GM19193 (cell line): ENCODE data around the gene KMT2B.

Experiments used
- POLR2A ChIP-seq: IDR thresholded peaks from 4 replicates; pipeline ENCODE4 v1.6.1; 2011; ENCODE audit not compliant: insufficient read depth, insufficient read length; ENCODE audit errors: extremely low read depth

The KMT2B gene

DNA sequence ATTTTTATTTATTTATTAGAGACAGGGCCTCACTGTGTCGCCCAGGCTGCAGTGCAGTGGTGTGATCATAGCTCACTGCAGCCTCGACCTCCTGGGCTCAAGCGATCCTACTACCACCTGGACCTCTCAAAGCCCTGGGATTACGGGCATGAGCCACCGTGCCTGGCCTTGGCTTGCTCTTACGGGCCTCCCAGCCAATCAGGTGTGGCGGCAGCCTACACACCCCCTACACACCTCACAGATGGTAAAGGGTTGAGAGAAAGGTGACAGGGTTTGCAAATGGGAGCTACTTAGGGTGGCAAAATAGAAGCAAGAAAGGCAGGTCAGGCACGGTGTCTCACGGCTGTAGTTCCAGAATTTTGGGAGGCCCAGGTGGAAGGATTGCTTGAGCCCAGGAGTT lies 14.5 kb upstream of the KMT2B start:
- no peak for TF ChIP-seq POLR2A

- TF ChIP-seq POLR2A = no peak
These were observed 13.6 kb upstream of the KMT2B start, which contains the start of gene ZBTB32 for GRCh38 chr19:35704218-35704617. Gene ZBTB32 (plus strand): TSS chr19:35704558. CDS start chr19:35714627, 10,069 bp downstream.

DNA sequence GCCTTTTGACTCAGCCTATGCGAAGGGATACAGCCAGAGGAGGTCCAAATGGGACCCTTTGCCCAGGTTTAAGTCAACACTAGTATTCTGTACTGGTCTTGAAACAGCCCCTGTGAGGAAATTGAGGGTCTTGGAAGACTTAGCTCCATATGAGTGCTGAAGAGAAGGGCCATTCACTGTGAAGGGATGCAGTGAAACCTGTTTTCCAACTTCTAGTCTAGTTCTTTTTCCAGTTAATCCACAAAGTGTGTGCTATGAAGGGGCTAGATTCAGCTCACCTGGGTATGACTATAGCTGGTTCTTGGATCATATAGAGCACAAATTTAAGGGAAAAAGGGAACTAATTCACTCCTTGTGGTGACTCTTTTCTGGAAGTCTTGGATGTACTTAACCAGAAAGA lies 9.4 kb upstream of the KMT2B start:
- no peak for TF ChIP-seq POLR2A

DNA sequence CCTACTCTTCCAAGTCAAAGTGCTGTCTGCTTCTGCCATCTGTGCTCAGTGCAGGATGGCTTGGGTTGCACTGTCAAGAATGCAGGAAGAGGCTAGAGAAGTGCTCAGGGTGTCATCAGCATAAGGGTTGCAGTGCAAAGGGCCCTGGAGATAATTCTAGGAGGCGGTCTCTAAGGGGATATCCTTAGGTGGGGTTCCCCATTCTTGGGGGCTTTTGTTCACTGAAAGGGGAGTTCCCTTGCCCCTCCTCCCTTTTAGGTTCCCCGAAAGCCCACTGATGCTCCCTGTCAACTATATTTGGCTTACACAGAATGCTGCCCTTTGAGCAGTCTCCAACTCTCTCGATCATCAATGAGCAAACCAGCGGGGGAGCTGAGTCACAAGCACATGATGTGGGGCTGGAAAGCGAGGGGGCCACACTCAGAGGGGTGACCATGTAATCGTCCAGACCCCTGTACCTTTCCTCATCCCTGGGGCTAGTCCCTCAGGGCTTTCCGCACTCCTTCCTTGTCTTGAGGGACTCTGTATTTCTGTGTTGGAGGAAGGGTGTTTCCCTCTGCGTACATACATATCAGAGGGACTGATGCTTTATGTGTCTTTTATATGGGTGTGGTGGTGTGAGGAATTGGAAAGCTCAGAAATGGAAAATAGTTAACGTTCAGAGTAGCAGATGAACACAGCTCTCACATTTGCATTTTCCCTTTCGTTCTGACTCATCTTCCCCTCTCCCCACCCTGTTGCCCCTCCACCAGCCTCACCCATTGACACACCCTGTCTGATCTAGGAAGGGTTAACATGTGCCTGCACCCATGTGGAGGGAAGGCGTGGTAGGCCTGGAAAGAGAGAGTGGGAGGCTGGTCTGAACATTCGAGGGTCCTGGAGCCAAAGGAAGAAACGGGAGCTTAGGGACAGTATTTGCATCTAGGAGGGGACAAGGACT lies 6.7 kb upstream of the KMT2B start:
- peak; percentile 38 for TF ChIP-seq POLR2A

- peak; percentile 76 for TF ChIP-seq POLR2A
These were observed 5.0 kb upstream of the KMT2B start for GRCh38 chr19:35712567-35713505.

DNA sequence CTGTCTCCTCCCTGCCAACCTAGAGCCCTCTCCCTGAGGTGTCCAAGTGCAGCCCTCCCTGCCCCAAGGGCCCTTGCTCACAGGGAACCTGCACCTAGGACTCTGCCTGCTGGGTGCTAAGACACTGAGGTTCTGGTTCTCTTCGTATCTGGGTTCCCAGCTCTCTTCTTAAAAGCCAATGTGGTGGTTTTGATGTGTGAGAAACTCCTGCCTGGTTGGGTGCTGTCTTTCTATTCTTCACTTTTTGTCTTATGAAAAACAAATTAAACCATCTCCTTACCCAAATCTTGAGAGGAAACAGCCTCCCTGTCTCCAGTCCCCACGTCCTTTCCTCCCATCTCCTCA lies 4.3 kb upstream of the KMT2B start:
- TF ChIP-seq POLR2A = no peak

DNA sequence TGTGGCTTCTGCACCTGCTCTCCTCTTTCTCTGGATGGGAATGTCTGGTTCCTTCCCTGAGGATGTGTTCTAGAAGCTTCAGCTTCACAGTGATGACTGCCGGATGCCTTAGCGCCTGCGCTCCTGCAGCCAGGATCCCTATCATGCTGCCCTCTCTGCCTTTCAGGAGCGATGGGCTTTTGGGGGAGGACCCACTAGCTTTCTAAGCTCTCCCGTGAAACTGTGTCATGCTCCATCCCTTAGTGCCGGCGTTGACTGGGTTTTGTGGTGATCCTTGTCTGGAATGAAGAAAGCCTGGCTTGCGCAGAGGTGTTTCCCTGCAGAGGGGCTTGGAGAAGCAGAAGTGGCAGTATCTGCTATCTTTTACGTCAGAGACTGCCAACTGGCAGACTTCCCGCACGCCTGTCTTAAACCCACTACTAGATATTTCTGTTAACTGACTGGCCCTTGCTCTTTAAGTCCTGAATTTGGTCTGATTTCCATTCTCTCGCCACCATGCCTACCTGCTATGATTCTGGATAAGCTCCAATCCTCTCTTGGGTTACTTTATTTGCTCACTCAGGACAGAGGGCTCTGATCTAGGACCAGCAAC lies 3.8 kb upstream of the KMT2B start:
- TF ChIP-seq POLR2A = no peak

DNA sequence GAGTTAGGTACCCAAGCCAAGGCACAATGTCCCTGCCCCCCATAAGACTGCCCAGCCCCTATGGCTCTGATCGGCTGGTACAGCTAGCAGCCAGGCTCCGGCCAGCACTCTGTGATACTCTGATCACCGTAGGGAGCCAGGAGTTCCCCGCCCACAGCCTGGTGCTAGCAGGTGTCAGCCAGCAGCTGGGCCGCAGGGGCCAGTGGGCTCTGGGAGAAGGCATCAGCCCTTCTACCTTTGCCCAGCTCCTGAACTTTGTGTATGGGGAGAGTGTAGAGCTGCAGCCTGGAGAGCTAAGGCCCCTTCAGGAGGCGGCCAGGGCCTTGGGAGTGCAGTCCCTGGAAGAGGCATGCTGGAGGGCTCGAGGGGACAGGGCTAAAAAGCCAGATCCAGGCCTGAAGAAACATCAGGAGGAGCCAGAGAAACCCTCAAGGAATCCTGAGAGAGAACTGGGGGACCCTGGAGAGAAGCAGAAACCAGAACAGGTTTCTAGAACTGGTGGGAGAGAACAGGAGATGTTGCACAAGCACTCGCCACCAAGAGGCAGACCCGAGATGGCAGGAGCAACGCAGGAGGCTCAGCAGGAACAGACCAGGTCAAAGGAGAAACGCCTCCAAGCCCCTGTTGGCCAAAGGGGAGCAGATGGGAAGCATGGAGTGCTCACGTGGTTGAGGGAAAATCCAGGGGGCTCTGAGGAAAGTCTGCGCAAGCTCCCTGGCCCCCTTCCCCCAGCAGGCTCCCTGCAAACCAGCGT lies 3.0 kb upstream of the KMT2B start:
- peak; percentile 35 for TF ChIP-seq POLR2A

- no peak for TF ChIP-seq POLR2A
These were observed 2.4 kb upstream of the KMT2B start for GRCh38 chr19:35715355-35715809.

DNA sequence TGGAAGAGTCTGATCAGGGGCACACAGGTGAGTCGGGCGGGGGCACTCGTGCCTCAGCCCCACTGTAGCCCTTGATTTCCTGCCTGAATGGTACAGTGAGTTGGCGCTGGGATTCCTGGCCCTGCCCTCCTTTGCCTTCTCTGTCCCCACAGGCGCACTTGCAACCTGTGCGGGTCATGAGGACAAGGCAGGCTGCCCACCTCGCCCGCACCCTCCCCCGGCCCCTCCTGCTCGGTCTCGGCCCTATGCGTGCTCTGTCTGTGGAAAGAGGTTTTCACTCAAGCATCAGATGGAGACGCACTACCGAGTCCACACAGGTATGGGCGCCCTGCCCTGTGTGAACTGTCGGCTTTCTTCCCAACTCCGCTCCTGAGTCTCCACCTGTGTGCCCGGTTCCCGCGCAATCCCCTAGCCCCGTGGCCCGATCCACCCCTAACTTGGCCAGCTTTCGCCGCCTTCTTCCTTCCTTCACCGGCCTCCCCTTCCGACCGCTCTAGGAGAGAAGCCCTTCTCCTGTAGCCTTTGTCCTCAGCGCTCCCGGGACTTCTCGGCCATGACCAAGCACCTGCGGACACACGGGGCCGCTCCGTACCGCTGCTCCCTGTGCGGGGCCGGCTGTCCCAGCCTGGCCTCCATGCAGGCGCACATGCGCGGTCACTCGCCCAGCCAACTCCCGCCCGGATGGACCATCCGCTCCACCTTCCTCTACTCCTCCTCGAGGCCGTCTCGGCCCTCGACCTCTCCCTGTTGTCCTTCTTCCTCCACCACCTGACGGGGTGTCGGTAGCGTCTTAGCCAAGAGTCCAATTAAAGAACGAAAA lies 1.6 kb upstream of the KMT2B start:
- no peak for TF ChIP-seq POLR2A

DNA sequence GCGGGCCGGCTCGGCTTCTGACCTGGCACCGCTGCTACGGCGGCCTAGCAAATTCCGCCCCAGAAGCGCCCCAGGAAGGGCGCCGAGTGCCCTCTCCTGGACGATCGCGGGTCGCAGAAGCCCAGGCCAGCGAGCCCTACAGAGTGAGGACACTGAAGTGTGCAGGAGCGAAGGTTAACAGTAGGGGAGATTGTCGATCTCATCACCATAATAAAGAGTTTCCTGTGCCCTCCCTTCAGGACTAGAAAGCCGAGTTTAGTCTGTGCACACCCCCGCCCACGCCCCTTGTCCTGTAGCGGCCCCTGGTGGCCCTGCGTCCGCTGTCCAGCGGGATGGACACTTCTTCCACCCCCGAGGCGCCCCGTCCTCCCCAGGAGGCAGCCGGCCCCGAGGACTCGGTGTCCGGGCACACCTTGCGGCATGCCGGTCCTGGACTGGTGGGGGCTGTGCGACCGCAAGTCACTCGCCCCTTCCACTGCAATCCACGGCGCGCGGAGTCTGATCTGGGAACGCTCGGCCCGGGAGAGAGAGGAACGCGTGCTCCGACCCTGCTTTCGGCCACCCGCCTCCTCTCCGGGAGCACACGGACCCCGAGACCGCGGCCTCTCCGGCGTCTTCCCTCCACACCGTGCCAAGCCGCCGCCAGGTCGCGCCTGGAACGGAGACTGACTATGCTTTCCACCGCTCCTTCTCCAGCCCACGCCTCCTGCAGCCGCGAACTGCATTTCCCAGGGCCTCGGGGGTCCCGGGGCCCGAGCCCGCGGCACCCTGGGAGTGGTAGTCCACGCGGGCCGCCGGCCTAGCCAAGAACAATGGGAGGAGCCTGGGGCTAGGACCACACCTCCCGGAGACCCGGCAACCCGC lies 770 bp upstream of the KMT2B start:
- peak; percentile 28 for TF ChIP-seq POLR2A

GRCh38 chr19:35718345-35719041 lies 690 bp downstream of the KMT2B start:
- TF ChIP-seq POLR2A = peak; percentile 57
